Calu3 (cell line): ENCODE results near the gene GRIK3. TPM values are rescaled to one million over a fixed set of nuclear protein-coding genes. Genes with fewer than 3 reads are reported as not detected.

ENCODE experiments used
- BruUV-seq: library from RNA; stranded (reverse); fragments of 400-500 nt; replicated peaks from 2 replicates; lab custom pipeline; 2021; lab: Mats Ljungman, UMichigan
- CTCF ChIA-PET: fragments of 300-600 bp; sonication (Branson Sonifier 250); formaldehyde crosslinking; loops from one replicate; lab custom pipeline; 2022; ENCODE audit warnings: antibody characterized with exemption; lab: Charles Lee
- DNase-seq: peaks from one replicate; pipeline ENCODE4 v3.0.0; 2022
- H3K27ac Mint-ChIP-seq: one replicate; pipeline ENCODE4 v1.8.0; 2022; ENCODE audit warnings: mixed read lengths; ENCODE audit not compliant: unreplicated experiment
- H3K27me3 Mint-ChIP-seq: one replicate; pipeline ENCODE4 v1.8.0; 2022; ENCODE audit warnings: mixed read lengths; ENCODE audit not compliant: unreplicated experiment
- H3K36me3 Mint-ChIP-seq: one replicate; pipeline ENCODE4 v1.8.0; 2022; ENCODE audit warnings: mild to moderate bottlenecking, moderate library complexity, mixed read lengths; ENCODE audit not compliant: insufficient read depth, unreplicated experiment
- H3K4me1 Mint-ChIP-seq: one replicate; pipeline ENCODE4 v1.8.0; 2022; ENCODE audit warnings: mild to moderate bottlenecking, low read depth, mixed read lengths; ENCODE audit not compliant: unreplicated experiment
- H3K4me3 Mint-ChIP-seq: one replicate; pipeline ENCODE4 v1.8.0; 2022; ENCODE audit warnings: mild to moderate bottlenecking, low read depth, moderate library complexity, mixed read lengths; ENCODE audit not compliant: unreplicated experiment
- H3K9me3 Mint-ChIP-seq: one replicate; pipeline ENCODE4 v1.8.0; 2022; ENCODE audit warnings: low read depth, mixed read lengths; ENCODE audit not compliant: unreplicated experiment
- CTCF ChIP-seq: fragments of 200-600 bp; IDR thresholded peaks from one replicate; pipeline ENCODE4 v1.8.0; 2022; ENCODE audit warnings: antibody characterized with exemption; ENCODE audit not compliant: unreplicated experiment
- intact Hi-C: fragments of 100-400 bp; cut with micrococcal nuclease; formaldehyde crosslinking; loops from one replicate; pipeline ENCODE4 v1.10.0; 2022; ENCODE audit not compliant: unreplicated experiment
- total RNA-seq: library from RNA; stranded (reverse); gene quantifications from 2 replicates; pipeline ENCODE4 v1.2.3, GENCODE V29; 2022

Gene GRIK3
- total RNA-seq, 1 experiment from 2014 or later, result not detected

- no peak for DNase-seq
- H3K27ac Mint-ChIP-seq, result no peak overlapping the region
- peaks cover 92% of the 10 kb centered on the region for H3K27me3 Mint-ChIP-seq
- intact Hi-C loops, result no loop called here
- H3K36me3 Mint-ChIP-seq, result no peaks in the 10 kb centered on the region
- BruUV-seq, result no TSS peak
- no peak for TF ChIP-seq CTCF
- H3K4me1 Mint-ChIP-seq, result no peaks in the 10 kb centered on the region
- no peak overlapping the region for H3K4me3 Mint-ChIP-seq
- CTCF ChIA-PET, result no interaction called here
- H3K9me3 Mint-ChIP-seq, result no peaks in the 10 kb centered on the region
Measured at GRCh38 chr1:37001703-37002102, 32.6 kb downstream of the GRIK3 start.

- no peak overlapping the region for H3K4me3 Mint-ChIP-seq
- H3K27me3 Mint-ChIP-seq, result peaks cover 100% of the 10 kb centered on the region
- TF ChIP-seq CTCF, result no peak
- no peaks in the 10 kb centered on the region for H3K9me3 Mint-ChIP-seq
- no peaks in the 10 kb centered on the region for H3K4me1 Mint-ChIP-seq
- CTCF ChIA-PET, result interaction anchor here (0.6 kb wide), 1 partner anchor 854 kb away, joined by 3 read pairs; no protein-coding TSS in a partner anchor
- no peaks in the 10 kb centered on the region for H3K36me3 Mint-ChIP-seq
- BruUV-seq, result no TSS peak
- H3K27ac Mint-ChIP-seq, result no peak overlapping the region
- no peak for DNase-seq
- intact Hi-C loops, result no loop called here
Measured at GRCh38 chr1:36996106-36996505, 38.2 kb downstream of the GRIK3 start.

GRCh38 chr1:36994868-36995267 lies 39.4 kb downstream of the GRIK3 start:
- Mint-ChIP-seq H3K27ac (no peak overlapping the region), H3K36me3 (no peaks in the 10 kb centered on the region), H3K4me1 (no peaks in the 10 kb centered on the region), H3K4me3 (no peak overlapping the region), H3K27me3 (peaks cover 100% of the 10 kb centered on the region), H3K9me3 (no peaks in the 10 kb centered on the region)
- intact Hi-C loops, result no loop called here
- BruUV-seq, result no TSS peak
- no peak for DNase-seq
- CTCF ChIA-PET, result no interaction called here
- no peak for TF ChIP-seq CTCF

GRCh38 chr1:36994294-36994693 lies 40.0 kb downstream of the GRIK3 start:
- CTCF ChIA-PET, result no interaction called here
- no peak for DNase-seq
- Mint-ChIP-seq H3K27ac (no peak overlapping the region), H3K4me3 (no peak overlapping the region), H3K9me3 (no peaks in the 10 kb centered on the region), H3K27me3 (peaks cover 100% of the 10 kb centered on the region), H3K4me1 (no peaks in the 10 kb centered on the region), H3K36me3 (no peaks in the 10 kb centered on the region)
- intact Hi-C loops, result no loop called here
- TF ChIP-seq CTCF, result no peak
- BruUV-seq, result no TSS peak
